Endothelial cell of umbilical vein (primary cell): ENCODE results near the gene TRPM3. TPM values are rescaled to one million over a fixed set of nuclear protein-coding genes. Genes with fewer than 3 reads are reported as not detected.

ENCODE experiments used
- BruUV-seq: library from RNA; stranded (reverse); fragments of 400-500 nt; replicated peaks from 2 replicates; lab custom pipeline; 2021; lab: Mats Ljungman, UMichigan
- CTCF ChIA-PET: fragments of 300-600, 350-600 bp; sonication (Branson Sonifier 250); formaldehyde crosslinking; loops from one replicate; lab custom pipeline; 2021; ENCODE audit warnings: antibody characterized with exemption, inconsistent platforms; lab: Charles Lee
- POLR2A ChIA-PET: fragments of 300-600, 350-600 bp; sonication (Branson Sonifier 250); formaldehyde crosslinking; loops from one replicate; lab custom pipeline; 2021; ENCODE audit warnings: antibody characterized with exemption, inconsistent platforms; lab: Charles Lee
- DNase-seq: peaks from one replicate; pipeline ENCODE4 v3.0.0-alpha.2; 2011; ENCODE audit warnings: low read depth, low spot score
- FAIRE-seq: peaks from 2 replicates; lab custom pipeline; 2011; peaks lifted over from hg19 to GRCh38; lab: Jason Lieb, UNC
- H2AFZ ChIP-seq: 2 replicates; pipeline ENCODE4 v1.6.0; 2012; ENCODE audit warnings: low read depth, low read length, control low read depth, inconsistent platforms
- H3K27ac ChIP-seq: 2 replicates; pipeline ENCODE4 v1.5.1; 2011; ENCODE audit warnings: low read depth, mild to moderate bottlenecking, control low read depth, low read length, moderate library complexity; ENCODE audit not compliant: insufficient read depth
- H3K27me3 ChIP-seq, 2 experiments: 2 replicates each; pipeline versions ENCODE4 v1.6.0 to v1.6.1; 2011; ENCODE audit warnings: low read length in 2 of 2, mixed read lengths in 1 of 2; ENCODE audit not compliant: control insufficient read depth in 2 of 2, insufficient read depth in 2 of 2
- H3K36me3 ChIP-seq, 2 experiments: 2 replicates in 1 of 2; 3 replicates in 1 of 2; pipeline ENCODE4 v1.5.1; 2011; ENCODE audit warnings: low read length in 2 of 2, mild to moderate bottlenecking in 1 of 2, moderate library complexity in 1 of 2; ENCODE audit not compliant: control insufficient read depth in 2 of 2, insufficient read depth in 2 of 2; ENCODE audit errors: extremely low read depth in 1 of 2
- H3K4me1 ChIP-seq: 3 replicates; pipeline ENCODE4 v1.5.1; 2011; ENCODE audit warnings: mild to moderate bottlenecking, low read length; ENCODE audit not compliant: control insufficient read depth, insufficient read depth; ENCODE audit errors: extremely low read depth
- H3K4me2 ChIP-seq: 2 replicates; pipeline ENCODE4 v1.6.1; 2011; ENCODE audit warnings: low read length, control low read depth, mixed read lengths; ENCODE audit not compliant: insufficient read depth
- H3K4me3 ChIP-seq, 3 experiments: fragments of 200-600 bp in 1 of 3; sonication (generic), shearing (Covaris generic) in 1 of 3; replicated peaks in 1 of 3; 2 replicates each; pipeline ENCODE4 v1.5.1; 2011 to 2016; ENCODE audit warnings: control low read depth in 3 of 3, low read length in 3 of 3, mild to moderate bottlenecking in 2 of 3, inconsistent platforms in 1 of 3, low read depth in 1 of 3, moderate library complexity in 1 of 3; ENCODE audit not compliant: insufficient read depth in 1 of 3
- H3K79me2 ChIP-seq: 2 replicates; pipeline ENCODE4 v1.6.0; 2012; ENCODE audit warnings: low read length, inconsistent platforms; ENCODE audit not compliant: control insufficient read depth, insufficient read depth
- H3K9ac ChIP-seq: replicated peaks from 2 replicates; pipeline ENCODE3; 2011; ENCODE audit warnings: low read length, control low read depth; ENCODE audit not compliant: insufficient read depth; ENCODE audit errors: extremely low read depth
- H3K9me1 ChIP-seq: replicated peaks from 3 replicates; pipeline ENCODE4 v1.6.0; 2011; ENCODE audit warnings: mild to moderate bottlenecking, low read length; ENCODE audit not compliant: control insufficient read depth, insufficient read depth; ENCODE audit errors: extremely low read depth
- H3K9me3 ChIP-seq: replicated peaks from 2 replicates; pipeline ENCODE4 v1.5.1; 2012; ENCODE audit warnings: low read length, inconsistent platforms; ENCODE audit not compliant: control insufficient read depth, insufficient read depth
- H4K20me1 ChIP-seq: replicated peaks from 2 replicates; pipeline ENCODE3; 2011; ENCODE audit warnings: mild to moderate bottlenecking, low read length; ENCODE audit not compliant: control insufficient read depth, insufficient read depth; ENCODE audit errors: extremely low read depth
- CTCF ChIP-seq, 2 donors: IDR thresholded peaks; 1 replicate in 1 of 2; 2 replicates in 1 of 2; pipeline ENCODE4 v1.5.1; 2011; ENCODE audit warnings: low read length in 2 of 2, mild to moderate bottlenecking in 2 of 2, moderate library complexity in 2 of 2, control low read depth in 1 of 2, inconsistent platforms in 1 of 2, low read depth in 1 of 2; ENCODE audit not compliant: insufficient read depth in 1 of 2; ENCODE audit errors: extremely low read depth in 1 of 2
- EZH2 ChIP-seq: IDR thresholded peaks from 2 replicates; pipeline ENCODE4 v1.6.1; 2012; ENCODE audit warnings: borderline replicate concordance, low read depth, mild to moderate bottlenecking, moderate library complexity, low read length, inconsistent platforms; ENCODE audit not compliant: severe bottlenecking
- FOS ChIP-seq: IDR thresholded peaks from 2 replicates; pipeline ENCODE4 v1.6.1; 2011; ENCODE audit warnings: mild to moderate bottlenecking, low read length, moderate library complexity, borderline replicate concordance; ENCODE audit not compliant: insufficient read depth
- GATA2 ChIP-seq: IDR thresholded peaks from 2 replicates; pipeline ENCODE4 v1.7.0; 2011; ENCODE audit warnings: low read depth, mild to moderate bottlenecking, moderate library complexity, mixed read lengths, low read length; ENCODE audit not compliant: insufficient read length, insufficient read depth
- MAX ChIP-seq: IDR thresholded peaks from 2 replicates; pipeline ENCODE4 v1.6.1; 2011; ENCODE audit not compliant: insufficient read depth, insufficient read length
- MYC ChIP-seq: IDR thresholded peaks from one replicate; pipeline ENCODE4 v1.6.1; 2011; ENCODE audit warnings: mild to moderate bottlenecking, low read depth, low read length
- POLR2A ChIP-seq: IDR thresholded peaks from 2 replicates; pipeline ENCODE4 v1.6.1; 2012; ENCODE audit warnings: low read depth, mild to moderate bottlenecking, control low read depth, low read length
- POLR2AphosphoS5 ChIP-seq: IDR thresholded peaks from 2 replicates; pipeline ENCODE4 v1.6.1; 2012; ENCODE audit warnings: low read depth, mild to moderate bottlenecking, control low read depth, low read length, moderate library complexity; ENCODE audit not compliant: insufficient read depth
- dilution Hi-C: fragments of 300-500 bp; cut with MboI; formaldehyde crosslinking; loops from one replicate; pipeline ENCODE4 v1.15.0; 2019; ENCODE audit warnings: low sequenced_read_pairs; ENCODE audit not compliant: extremely low pct_ligation_motif_present
- intact Hi-C: fragments of 100-400 bp; cut with micrococcal nuclease; formaldehyde crosslinking; loops from one replicate; pipeline ENCODE4 v1.10.0; 2022
- polyA plus RNA-seq, 4 experiments: library from polyadenylated mRNA; depleted of rRNA in 3 of 4; stranded (reverse) in 3 of 4; unstranded in 1 of 4; fragments of >200 nt; gene quantifications; 2 replicates each; pipeline versions ENCODE4 v1.2.1 to v1.2.3, GENCODE V29; 2011 to 2012; ENCODE audit warnings: missing spikeins in 1 of 4
- total RNA-seq: library from RNA; stranded (reverse); gene quantifications from 2 replicates; pipeline ENCODE4 v1.2.3, GENCODE V29; 2021

Gene TRPM3
- total and polyA plus RNA-seq, 2 donors (not counting 3 experiments of a cell fraction or from before 2014, with no cell fraction given) = 0.17 to 0.33 TPM

- Histone ChIP-seq H3K27me3 (no peaks in the 10 kb centered on the region), H3K9ac (no peak overlapping the region), H4K20me1 (no peaks in the 10 kb centered on the region), H2AFZ (no peak overlapping the region), H3K36me3 (no peaks in the 10 kb centered on the region), H3K4me3 (no peak overlapping the region), H3K4me2 (no peak overlapping the region), H3K27ac (no peak overlapping the region), H3K79me2 (no peaks in the 10 kb centered on the region), H3K9me1 (no peaks in the 10 kb centered on the region), H3K4me1 (no peaks in the 10 kb centered on the region), H3K9me3 (no peaks in the 10 kb centered on the region)
- POLR2A ChIA-PET = no interaction called here
- TF ChIP-seq MAX (no peak), POLR2A (no peak), FOS (no peak), GATA2 (no peak), POLR2AphosphoS5 (no peak), CTCF (IDR thresholded peaks at IDR 0.05; ENCODE audit: extremely low read depth in 1 of 2, insufficient read depth in 1 of 2, low read depth in 1 of 2, low read length in 2 of 2) (no peak), MYC (no peak), EZH2 (no peak)
- no peak for FAIRE-seq
- dilution Hi-C loops = no loop called here
- intact Hi-C loops = no loop called here
- CTCF ChIA-PET = interaction anchor here (1.1 to 1.5 kb wide), 2 partner anchors 10 to 72 kb away, joined by 3 to 4 read pairs; no protein-coding TSS in a partner anchor
- no TSS peak for BruUV-seq
- DNase-seq = no peak
Measured at GRCh38 chr9:70514273-70514672, 607.1 kb downstream of the TRPM3 start.
